Loucy (cell line): ENCODE results near the gene ZG16.
"Not testable (repeated sequence)": the region's sequence is repeated elsewhere in the genome, so short reads cannot be mapped to it uniquely, and the experiment has no call there.

Source experiments
- H2AFZ ChIP-seq: fragments of 200-600 bp; sonication (generic); 2 replicates; pipeline ENCODE4 v1.6.0; 2016; ENCODE audit warnings: antibody characterized with exemption, mild to moderate bottlenecking, low read length, moderate library complexity
- H3F3A ChIP-seq: fragments of 200-600 bp; 2 replicates; pipeline ENCODE4 v1.6.0; 2016; ENCODE audit warnings: antibody characterized with exemption, low read depth, mild to moderate bottlenecking
- H3K27me3 ChIP-seq: fragments of 200-600 bp; sonication (generic); 2 replicates; pipeline ENCODE4 v1.6.1; 2014; ENCODE audit warnings: low read length, mild to moderate bottlenecking; ENCODE audit not compliant: insufficient read depth, poor library complexity, severe bottlenecking
- H3K36me3 ChIP-seq: fragments of 200-600 bp; sonication (generic); 2 replicates; pipeline ENCODE4 v1.6.1; 2016; ENCODE audit warnings: low read length; ENCODE audit not compliant: insufficient read depth
- H3K4me1 ChIP-seq: fragments of 200-600 bp; sonication (generic); 2 replicates; pipeline ENCODE4 v1.5.1; 2014; ENCODE audit warnings: low read length, mild to moderate bottlenecking; ENCODE audit not compliant: insufficient read depth, poor library complexity, severe bottlenecking
- H3K4me2 ChIP-seq: fragments of 200-600 bp; sonication (generic); 2 replicates; pipeline ENCODE4 v1.6.0; 2014; ENCODE audit warnings: antibody characterized with exemption, low read length, low read depth, mild to moderate bottlenecking; ENCODE audit not compliant: poor library complexity, severe bottlenecking
- H3K4me3 ChIP-seq: fragments of 200-600 bp; sonication (generic); 2 replicates; pipeline ENCODE4 v1.5.1; 2014; ENCODE audit warnings: low read length, mild to moderate bottlenecking, mixed read lengths; ENCODE audit not compliant: poor library complexity, severe bottlenecking
- H3K79me2 ChIP-seq: fragments of 200-600 bp; sonication (generic); 2 replicates; pipeline ENCODE4 v1.6.1; 2014; ENCODE audit warnings: low read length; ENCODE audit not compliant: insufficient read depth
- H3K9ac ChIP-seq: fragments of 200-600 bp; sonication (generic); 2 replicates; pipeline ENCODE4 v1.6.0; 2014; ENCODE audit warnings: mild to moderate bottlenecking, low read depth, low read length, moderate library complexity; ENCODE audit not compliant: poor library complexity, severe bottlenecking
- H3K9me2 ChIP-seq: fragments of 200-600 bp; sonication (generic); replicated peaks from 2 replicates; pipeline ENCODE4 v1.6.1; 2016; ENCODE audit warnings: low read depth, low read length, mixed read lengths
- H3K9me3 ChIP-seq: fragments of 200-600 bp; sonication (generic); 2 replicates; pipeline ENCODE4 v1.6.1; 2014; ENCODE audit warnings: mild to moderate bottlenecking, antibody characterized with exemption, low read length, low read depth; ENCODE audit not compliant: insufficient read depth
- H4K20me1 ChIP-seq: fragments of 200-600 bp; sonication (generic); 2 replicates; pipeline ENCODE4 v1.6.0; 2014; ENCODE audit warnings: antibody characterized with exemption, low read length, mild to moderate bottlenecking; ENCODE audit not compliant: insufficient read depth, poor library complexity, severe bottlenecking
- CTCF ChIP-seq: fragments of 200-600 bp; sonication (generic); conservative IDR thresholded peaks from 2 replicates; pipeline ENCODE4 v1.5.1; 2014; ENCODE audit warnings: mild to moderate bottlenecking, antibody characterized with exemption, low read length
- EZH2phosphoT487 ChIP-seq: fragments of 200-600 bp; IDR thresholded peaks from 2 replicates; pipeline ENCODE4 v1.6.1; 2018; ENCODE audit warnings: antibody characterized with exemption, mild to moderate bottlenecking, moderate library complexity, borderline replicate concordance

The ZG16 gene

GRCh38 chr16:29737713-29738112 is 40.3 kb upstream of the ZG16 start:
- Histone ChIP-seq H3F3A (no peaks in the 10 kb centered on the region; the same call in 1 of the 2 replicates), H4K20me1 (no peaks in the 10 kb centered on the region), H3K27me3 (no peaks in the 10 kb centered on the region), H3K9me3 (no peaks in the 10 kb centered on the region), H3K9me2 (no peaks in the 10 kb centered on the region), H2AFZ (no peak overlapping the region), H3K4me2 (peak overlapping the region; percentile 42), H3K4me1 (peaks cover 28% of the 10 kb centered on the region), H3K79me2 (peaks cover 4% of the 10 kb centered on the region; the same call in 1 of the 2 replicates), H3K36me3 (no peaks in the 10 kb centered on the region), H3K4me3 (no peak overlapping the region), H3K9ac (peak overlapping the region; percentile 2)
- TF ChIP-seq EZH2phosphoT487, result no peak
- no peak for TF ChIP-seq CTCF

GRCh38 chr16:29738514-29738913 is 39.5 kb upstream of the ZG16 start:
- TF ChIP-seq EZH2phosphoT487, result no peak
- TF ChIP-seq CTCF, result no peak
- H3K27me3 ChIP-seq, result no peaks in the 10 kb centered on the region
- peak overlapping the region; percentile 21 for H3K4me3 ChIP-seq
- peaks cover 12% of the 10 kb centered on the region for H3K79me2 ChIP-seq
- H3F3A ChIP-seq, result no peaks in the 10 kb centered on the region; the same call in 1 of the 2 replicates
- no peak overlapping the region for H2AFZ ChIP-seq
- H3K9ac ChIP-seq, result peak overlapping the region; percentile 2
- no peaks in the 10 kb centered on the region for H3K36me3 ChIP-seq
- no peaks in the 10 kb centered on the region for H4K20me1 ChIP-seq
- no peaks in the 10 kb centered on the region for H3K9me2 ChIP-seq
- no peaks in the 10 kb centered on the region for H3K9me3 ChIP-seq
- peaks cover 31% of the 10 kb centered on the region for H3K4me1 ChIP-seq
- peak overlapping the region; percentile 42 for H3K4me2 ChIP-seq

DNA sequence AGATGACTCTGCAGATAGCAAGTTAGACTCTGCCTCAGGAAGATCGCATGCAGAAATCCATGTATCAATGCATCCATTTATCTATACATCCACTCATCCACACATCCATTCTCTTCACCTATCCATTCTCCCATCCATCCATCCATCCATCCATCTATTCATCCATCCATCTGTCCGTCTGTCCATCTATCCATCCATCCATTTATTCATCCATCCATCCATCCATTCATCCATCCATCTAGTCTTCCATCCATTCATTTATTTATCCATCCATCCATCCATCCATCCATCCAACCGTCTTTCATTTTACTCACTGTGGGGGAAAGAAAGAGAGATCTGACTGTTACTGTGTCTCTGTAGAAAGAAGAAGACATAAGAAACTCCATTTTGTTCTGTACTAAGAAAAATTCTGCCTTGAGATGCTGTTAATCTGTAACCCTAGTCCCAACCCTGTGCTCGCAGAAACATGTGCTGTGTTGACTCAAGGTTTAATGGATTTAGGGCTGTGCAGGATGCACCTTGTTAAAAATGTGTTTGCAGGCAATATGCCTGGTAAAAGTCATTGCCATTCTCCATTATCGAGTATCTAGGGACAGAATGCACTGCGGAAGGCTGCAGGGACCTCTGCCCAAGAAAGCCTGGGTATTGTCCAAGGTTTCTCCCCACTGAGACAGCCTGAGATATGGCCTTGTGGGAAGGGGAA is 38.0 kb upstream of the ZG16 start:
- H3K4me2 ChIP-seq, result not testable (repeated sequence)

GRCh38 chr16:29740630-29741015 is 37.4 kb upstream of the ZG16 start:
- not testable (repeated sequence) for H4K20me1 ChIP-seq, H3K9me3 ChIP-seq, H3K27me3 ChIP-seq, H3K4me2 ChIP-seq, H3K9ac ChIP-seq, H3K36me3 ChIP-seq, H3K9me2 ChIP-seq, H3K4me3 ChIP-seq, H3F3A ChIP-seq, H2AFZ ChIP-seq
- Histone ChIP-seq H3K4me1 (peaks cover 46% of the 10 kb centered on the region), H3K79me2 (peaks cover 33% of the 10 kb centered on the region)

More for the DNA sequence above, 38.0 kb upstream of the ZG16 start:
- H3K9me3 ChIP-seq, H2AFZ ChIP-seq, H3F3A ChIP-seq, H3K4me3 ChIP-seq, H3K9me2 ChIP-seq, H3K36me3 ChIP-seq, H3K9ac ChIP-seq, H4K20me1 ChIP-seq, H3K27me3 ChIP-seq: not testable (repeated sequence)
- Histone ChIP-seq H3K4me1 (peaks cover 46% of the 10 kb centered on the region), H3K79me2 (peaks cover 28% of the 10 kb centered on the region)
